ENCODE results near the gene BORCS6.

BORCS6 gene

GRCh38 chr17:8142158-8142886, 47.7 kb downstream of the BORCS6 start:
- no peak for DNase-seq (ENCODE audit: low read depth)

DNA sequence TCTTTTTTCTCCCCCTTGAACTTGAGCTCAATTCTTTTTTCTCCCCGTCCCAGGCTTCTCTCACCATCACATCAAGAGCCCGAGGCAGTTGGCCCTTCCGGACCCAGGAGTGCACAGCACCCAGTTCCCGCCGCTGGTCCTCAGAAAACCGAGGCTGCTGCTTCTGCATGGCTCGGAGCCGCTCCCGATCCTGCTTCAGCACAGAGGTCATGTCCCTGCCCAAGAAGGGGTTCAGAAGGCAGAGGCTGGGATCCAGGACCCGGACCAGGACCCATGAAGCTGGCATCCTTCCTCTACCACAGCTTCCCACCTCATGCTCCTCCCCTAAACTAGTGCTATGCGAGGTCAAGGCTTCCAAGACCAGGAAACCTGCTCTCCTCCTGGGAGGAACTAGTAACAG, 48.2 kb downstream of the BORCS6 start:
- DNase-seq (ENCODE audit: low read depth), result no peak

- DNase-seq (ENCODE audit: low read depth), result no peak
These were observed 48.9 kb downstream of the BORCS6 start for GRCh38 chr17:8141045-8141444.

GRCh38 chr17:8140065-8141029, 49.6 kb downstream of the BORCS6 start:
- DNase-seq (ENCODE audit: low read depth), result no peak

DNA sequence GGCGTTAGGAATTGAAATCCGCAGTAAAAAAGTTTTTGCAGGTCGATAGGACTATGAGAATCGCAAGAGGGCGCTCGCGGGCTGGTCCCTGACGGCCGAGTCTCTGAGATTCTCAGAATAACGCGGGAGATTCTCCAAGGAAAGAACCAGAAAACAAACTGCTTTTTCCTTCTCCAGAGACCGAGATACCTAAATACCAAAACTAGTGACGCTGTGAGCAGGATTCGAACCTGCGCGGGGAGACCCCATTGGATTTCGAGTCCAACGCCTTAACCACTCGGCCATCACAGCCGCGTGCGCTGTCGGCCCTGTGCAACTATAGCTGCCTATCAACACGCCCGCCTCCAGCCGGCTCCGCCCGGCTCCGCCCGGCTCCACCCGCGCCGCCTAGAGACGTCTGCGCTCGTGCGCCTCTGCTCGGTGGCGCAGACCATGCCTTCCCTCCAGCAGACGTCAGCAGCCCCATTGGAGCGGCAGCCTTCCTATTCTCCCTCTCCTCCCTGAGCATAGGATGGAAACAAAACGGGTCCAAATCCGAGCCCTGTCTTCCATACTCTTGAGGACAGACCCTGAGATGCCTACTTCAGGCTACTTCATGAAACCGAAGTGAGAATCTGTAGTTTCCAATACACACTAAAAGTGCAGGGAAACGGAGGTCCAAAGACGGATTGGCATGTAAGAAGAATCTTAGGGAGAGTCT, 51.2 kb downstream of the BORCS6 start:
- DNase-seq (ENCODE audit: low read depth), result peak; percentile 83

- DNase-seq (ENCODE audit: low read depth), result no peak
These were observed 51.7 kb downstream of the BORCS6 start for GRCh38 chr17:8138374-8138671.
